Kidney (tissue), 14 donors: ENCODE data around the gene C9orf78. TPM values are rescaled to one million over a fixed set of nuclear protein-coding genes. Genes with fewer than 3 reads are reported as not detected.

Experiments used
- DNase-seq, 5 donors: peaks; one replicate each; pipeline ENCODE4 v3.0.0-alpha.2; 2013 to 2020
- FAIRE-seq: peaks from 2 replicates; lab custom pipeline; 2012; peaks lifted over from hg19 to GRCh38; lab: Jason Lieb, UNC
- H3K27ac ChIP-seq, 2 donors: one replicate each; pipeline ENCODE4 v1.7.0; 2013; ENCODE audit warnings: low read depth in 2 of 2, low read length in 2 of 2, inconsistent platforms in 1 of 2
- H3K27me3 ChIP-seq: one replicate; pipeline ENCODE4 v1.7.1; 2013; ENCODE audit warnings: low read length, inconsistent platforms; ENCODE audit not compliant: control insufficient read depth, insufficient read depth
- H3K36me3 ChIP-seq, 3 donors: one replicate each; pipeline versions ENCODE4 v1.7.0 to v1.7.1; 2013; ENCODE audit warnings: low read length in 3 of 3, control low read depth in 1 of 3, inconsistent platforms in 1 of 3; ENCODE audit not compliant: insufficient read depth in 3 of 3, control insufficient read depth in 2 of 3
- H3K4me1 ChIP-seq, 3 donors: one replicate each; pipeline versions ENCODE4 v1.7.0 to v1.7.1; 2013; ENCODE audit warnings: low read length in 3 of 3, inconsistent platforms in 1 of 3, low read depth in 1 of 3; ENCODE audit not compliant: control insufficient read depth in 2 of 3, insufficient read depth in 2 of 3
- H3K4me3 ChIP-seq, 3 donors: one replicate each; pipeline versions ENCODE4 v1.7.0 to v1.8.1; 2013; ENCODE audit warnings: low read length in 3 of 3, control low read depth in 1 of 3, inconsistent platforms in 1 of 3
- H3K9ac ChIP-seq, 3 donors: one replicate each; pipeline versions ENCODE4 v1.7.0 to v1.7.1; 2013; ENCODE audit warnings: low read length in 3 of 3, control low read depth in 1 of 3, inconsistent platforms in 1 of 3
- H3K9me3 ChIP-seq, 3 donors: one replicate each; pipeline versions ENCODE4 v1.7.0 to v1.7.1; 2013; ENCODE audit warnings: low read length in 3 of 3, control low read depth in 1 of 3, inconsistent platforms in 1 of 3; ENCODE audit not compliant: control insufficient read depth in 2 of 3, insufficient read depth in 1 of 3
- intact Hi-C: fragments of 100-400 bp; cut with DNase I; formaldehyde crosslinking; loops from one replicate; pipeline ENCODE4 v1.11.1; 2022
- polyA plus RNA-seq: library from polyadenylated mRNA; stranded (reverse); fragments of 350-450 nt; fragmentation: Illumina TruSeq; extraction: RNeasy Lipid Tissue Mini Kit (QIAGEN cat#74804); gene quantifications from one replicate; pipeline ENCODE4 v1.2.3, GENCODE V29; 2014; ENCODE audit warnings: low read depth, low replicate concordance; ENCODE audit not compliant: insufficient read depth
- total RNA-seq: library from RNA; stranded (reverse); fragmentation: NEBNext Ultra II Directional; extraction: Animal tissue kit (Norgen Biotek cat#: 25700); gene quantifications from one replicate; pipeline ENCODE4 v1.2.1, GENCODE V29; 2021
- TF ChIP-seq, protein P1 (sequence below): IDR thresholded peaks from 3 replicates; pipeline ENCODE4 v1.5.1; 2012; ENCODE audit warnings: mild to moderate bottlenecking, moderate library complexity, borderline replicate concordance; ENCODE audit not compliant: insufficient read depth; ENCODE audit errors: extremely low read depth
- donor health status: control.
- donor health status: control.
- donor health status: control.
- donor health status: control.
- donor health status: control.
- donor health status: DM: yes; HTN: yes; CAD: no.
- donor health status: Normal renal cell carcinoma (clear cell type).

Gene C9orf78
- total and polyA plus RNA-seq, 2 donors from 2014 or later = 39.7 to 62.1 TPM

DNA sequence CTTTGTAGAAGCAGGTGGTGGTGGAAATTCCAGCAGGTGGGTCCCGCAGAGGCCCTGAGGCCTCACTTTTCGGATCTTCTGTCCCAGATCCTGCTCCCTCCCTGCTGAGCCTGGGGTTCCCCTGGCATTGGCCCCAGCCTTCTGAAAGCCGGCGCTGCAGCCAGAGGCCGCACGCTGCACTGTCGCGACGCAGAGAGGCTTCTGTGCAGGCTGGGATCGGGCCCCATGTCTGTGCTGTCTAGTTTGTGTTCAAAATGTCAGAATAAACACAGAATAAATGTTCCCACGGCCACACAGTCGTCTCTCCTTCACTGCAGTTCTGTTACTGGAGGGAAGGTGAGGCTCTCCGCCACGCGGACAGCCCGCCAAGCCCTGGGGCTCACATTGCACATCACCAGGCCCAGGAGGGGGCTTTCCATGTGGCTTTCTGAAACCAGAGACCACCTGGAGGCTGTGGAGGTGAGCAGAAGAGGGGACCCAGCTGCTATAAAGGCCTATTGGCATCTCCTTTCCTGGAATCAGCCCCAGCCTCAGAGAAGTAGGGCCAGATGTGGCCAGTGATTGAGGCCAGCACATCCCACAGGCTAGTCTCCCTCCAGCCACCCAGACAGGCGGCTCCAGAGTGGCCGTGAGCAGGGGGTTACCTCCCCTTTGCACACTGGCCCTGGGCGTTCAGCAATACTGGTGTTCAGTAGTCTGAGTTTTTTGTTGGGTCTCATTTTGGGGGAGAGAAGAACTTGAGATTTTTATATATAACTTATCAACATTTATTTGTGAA lies 46.7 kb upstream of the C9orf78 start:
- H3K9ac ChIP-seq = no peak overlapping the region
- TF ChIP-seq, protein P1, sequence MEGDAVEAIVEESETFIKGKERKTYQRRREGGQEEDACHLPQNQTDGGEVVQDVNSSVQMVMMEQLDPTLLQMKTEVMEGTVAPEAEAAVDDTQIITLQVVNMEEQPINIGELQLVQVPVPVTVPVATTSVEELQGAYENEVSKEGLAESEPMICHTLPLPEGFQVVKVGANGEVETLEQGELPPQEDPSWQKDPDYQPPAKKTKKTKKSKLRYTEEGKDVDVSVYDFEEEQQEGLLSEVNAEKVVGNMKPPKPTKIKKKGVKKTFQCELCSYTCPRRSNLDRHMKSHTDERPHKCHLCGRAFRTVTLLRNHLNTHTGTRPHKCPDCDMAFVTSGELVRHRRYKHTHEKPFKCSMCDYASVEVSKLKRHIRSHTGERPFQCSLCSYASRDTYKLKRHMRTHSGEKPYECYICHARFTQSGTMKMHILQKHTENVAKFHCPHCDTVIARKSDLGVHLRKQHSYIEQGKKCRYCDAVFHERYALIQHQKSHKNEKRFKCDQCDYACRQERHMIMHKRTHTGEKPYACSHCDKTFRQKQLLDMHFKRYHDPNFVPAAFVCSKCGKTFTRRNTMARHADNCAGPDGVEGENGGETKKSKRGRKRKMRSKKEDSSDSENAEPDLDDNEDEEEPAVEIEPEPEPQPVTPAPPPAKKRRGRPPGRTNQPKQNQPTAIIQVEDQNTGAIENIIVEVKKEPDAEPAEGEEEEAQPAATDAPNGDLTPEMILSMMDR = no peak
- H3K9me3 ChIP-seq = no peaks in the 10 kb centered on the region
- FAIRE-seq (no peak), DNase-seq (no peak)
- no peak overlapping the region for H3K4me3 ChIP-seq
- intact Hi-C loops = no loop called here
- H3K36me3 ChIP-seq = peaks cover 0 to 8% (median 7%) of the 10 kb centered on the region in 3 donors
- H3K27me3 ChIP-seq = no peaks in the 10 kb centered on the region
- H3K27ac ChIP-seq = no peak overlapping the region
- H3K4me1 ChIP-seq = peaks cover 0 to 19% (median 9%) of the 10 kb centered on the region in 3 donors

DNA sequence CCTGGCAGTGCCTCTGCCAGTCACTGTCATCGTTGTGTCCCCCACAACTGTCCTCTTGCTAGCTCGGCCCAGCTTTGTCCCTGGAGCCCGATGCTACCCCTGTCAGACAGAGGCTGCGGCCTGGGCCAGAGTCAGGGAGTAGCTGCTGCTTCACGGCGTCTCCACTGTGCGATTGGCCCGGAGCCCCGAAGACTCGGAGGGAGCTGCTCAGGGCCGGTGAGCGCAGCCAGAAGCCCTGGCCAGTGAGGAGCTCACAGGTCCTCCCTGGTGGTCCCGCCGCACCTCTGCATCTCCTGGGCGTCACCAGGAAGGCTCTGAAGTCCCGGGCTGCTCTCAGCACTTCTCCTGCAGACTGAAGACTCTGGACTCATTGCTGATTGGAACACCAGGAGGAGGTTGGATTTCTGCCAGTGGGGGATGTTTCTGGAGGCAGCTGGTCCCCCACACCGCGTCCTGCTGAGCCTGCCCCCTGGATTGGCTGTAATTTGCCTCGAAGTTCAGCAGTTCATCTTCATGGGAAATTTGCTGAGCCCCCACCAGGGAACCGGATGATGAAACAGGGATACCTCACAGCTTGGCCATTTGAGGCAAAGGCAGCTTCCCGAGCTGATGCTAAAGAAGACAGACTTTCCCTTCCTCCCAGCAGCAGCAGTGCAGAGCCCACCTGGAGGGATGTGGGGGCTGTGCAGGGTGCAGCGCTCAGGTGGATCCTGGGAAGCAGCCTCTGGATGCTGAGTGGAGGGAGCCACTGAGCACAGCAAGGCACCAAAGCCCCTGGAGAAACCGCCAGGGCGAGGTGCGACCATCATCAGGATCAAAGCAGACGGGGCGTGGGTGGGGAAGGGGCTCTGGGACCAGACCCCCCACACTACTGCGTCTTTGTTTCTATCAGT lies 45.8 kb upstream of the C9orf78 start:
- no peak for DNase-seq
- H3K27me3 ChIP-seq = no peaks in the 10 kb centered on the region
- no peak overlapping the region for H3K4me3 ChIP-seq
- no peak for FAIRE-seq
- H3K36me3 ChIP-seq = peaks cover 0 to 11% (median 7%) of the 10 kb centered on the region in 3 donors
- no peak overlapping the region for H3K27ac ChIP-seq
- intact Hi-C loops = no loop called here
- no peak overlapping the region for H3K9ac ChIP-seq
- TF ChIP-seq, protein P1 = no peak
- H3K4me1 ChIP-seq = peaks cover 0 to 16% (median 3%) of the 10 kb centered on the region in 3 donors
- H3K9me3 ChIP-seq = no peaks in the 10 kb centered on the region

DNA sequence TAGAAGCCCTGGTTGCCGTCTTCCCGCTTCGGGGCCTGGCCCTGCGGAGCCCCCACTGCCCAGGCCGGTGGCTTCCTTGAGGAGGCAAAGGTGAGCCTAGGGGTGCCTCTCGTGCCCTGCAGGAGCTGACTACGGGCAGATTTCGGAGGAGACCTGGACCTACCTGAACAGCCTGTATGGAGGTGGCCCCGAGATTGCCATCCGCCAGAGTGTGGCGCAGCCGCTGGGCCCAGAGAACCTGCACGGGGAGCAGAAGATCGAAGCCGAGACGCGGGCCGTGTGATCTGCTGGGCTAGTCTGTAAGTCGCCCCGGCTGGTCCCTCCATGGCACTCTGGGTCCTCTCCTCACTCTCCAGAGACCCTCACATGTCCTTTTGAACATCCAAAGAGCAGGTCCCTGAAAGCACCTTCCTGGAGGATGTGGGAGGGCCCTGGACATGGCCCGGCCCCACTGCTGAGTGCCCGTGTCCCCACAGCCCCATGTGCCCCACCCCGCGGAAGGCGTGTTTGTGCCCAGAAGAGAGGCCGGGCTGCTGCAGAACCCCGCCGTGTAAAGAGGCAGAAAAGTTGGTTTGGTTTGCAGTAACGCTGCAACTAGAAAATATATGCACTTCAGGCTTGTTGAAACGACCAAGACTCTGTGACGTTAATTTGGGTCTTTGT lies 45.0 kb upstream of the C9orf78 start:
- no peak for DNase-seq
- H3K27me3 ChIP-seq = no peaks in the 10 kb centered on the region
- FAIRE-seq = no peak
- TF ChIP-seq, protein P1 = no peak
- peaks cover 0 to 19% (median 11%) of the 10 kb centered on the region in 3 donors for H3K36me3 ChIP-seq
- intact Hi-C loops = no loop called here
- H3K27ac ChIP-seq = no peak overlapping the region
- H3K9me3 ChIP-seq = no peaks in the 10 kb centered on the region
- H3K4me3 ChIP-seq = no peak overlapping the region
- H3K4me1 ChIP-seq = peaks cover 0 to 12% (median 3%) of the 10 kb centered on the region in 3 donors
- no peak overlapping the region for H3K9ac ChIP-seq
